Aorta (tissue), 5 donors: Measurements from ENCODE around the gene ADAMTS7. TPM values are rescaled to one million over a fixed set of nuclear protein-coding genes. Genes with fewer than 3 reads are reported as not detected.
"Not testable (repeated sequence)": the region's sequence is repeated elsewhere in the genome, so short reads cannot be mapped to it uniquely, and the experiment has no call there.

Experiments
- ATAC-seq: fragments of 200-7000 bp; cut with Tn5 transposase; one replicate; pipeline ENCODE4 v1.9.1; 2022; ENCODE audit warnings: moderate library complexity; ENCODE audit not compliant: low FRiP score
- DNase-seq, 2 donors: peaks; one replicate each; pipeline ENCODE4 v3.0.0-alpha.2; 2020
- H3K27ac ChIP-seq, 2 donors: one replicate each; pipeline ENCODE4 v1.5.1; 2013; ENCODE audit warnings: low read length in 2 of 2, mild to moderate bottlenecking in 2 of 2, moderate library complexity in 2 of 2, control low read depth in 1 of 2, inconsistent platforms in 1 of 2, low read depth in 1 of 2
- H3K27me3 ChIP-seq, 2 donors: one replicate each; pipeline ENCODE4 v1.6.1; 2013; ENCODE audit warnings: control low read depth in 1 of 2, low read length in 1 of 2, mild to moderate bottlenecking in 1 of 2, moderate library complexity in 1 of 2; ENCODE audit not compliant: insufficient read depth in 2 of 2, control insufficient read depth in 1 of 2
- H3K36me3 ChIP-seq, 2 donors: one replicate each; pipeline ENCODE4 v1.6.1; 2013; ENCODE audit warnings: control low read depth in 1 of 2, low read length in 1 of 2, mild to moderate bottlenecking in 1 of 2; ENCODE audit not compliant: insufficient read depth in 2 of 2, control insufficient read depth in 1 of 2
- H3K4me1 ChIP-seq, 2 donors: one replicate each; pipeline ENCODE4 v1.6.1; 2013; ENCODE audit warnings: low read length in 2 of 2, control low read depth in 1 of 2, mild to moderate bottlenecking in 1 of 2, moderate library complexity in 1 of 2; ENCODE audit not compliant: insufficient read depth in 2 of 2, control insufficient read depth in 1 of 2
- H3K4me3 ChIP-seq, 2 donors: one replicate each; pipeline ENCODE4 v1.5.1; 2013; ENCODE audit warnings: low read length in 2 of 2, control low read depth in 1 of 2, mild to moderate bottlenecking in 1 of 2
- H3K9me3 ChIP-seq: one replicate; pipeline ENCODE4 v1.6.1; 2013; ENCODE audit warnings: mild to moderate bottlenecking, low read length; ENCODE audit not compliant: control insufficient read depth
- WGBS, 2 donors: extraction: QIAGEN DNeasy Blood & Tissue Kit; methylation state at CpG; one replicate each; pipeline ENCODE4 v1.1.7; 2013; 5-methylcytosine and 5-hydroxymethylcytosine counted together
- intact Hi-C, 2 donors: fragments of 100-400 bp; cut with DNase I; formaldehyde crosslinking; loops; one replicate each; pipeline versions ENCODE4 v1.14.2 to v1.15.0; 2022
- polyA plus RNA-seq, 2 donors: library from polyadenylated mRNA; stranded (reverse); fragments of 200-250 nt; gene quantifications; one replicate each; pipeline ENCODE4 v1.2.3, GENCODE V29; 2013
- total RNA-seq, 2 donors: library from RNA; stranded (reverse); fragmentation: NEBNext Ultra II Directional; extraction: Animal tissue kit (Norgen Biotek cat#: 25700); gene quantifications; one replicate each; pipeline ENCODE4 v1.2.1, GENCODE V29; 2021
- donor health status: healthy with polysubstance abuse.
- donor health status: Bipolar disorder and iron deficiency.
- donor health status: DM: no; HTN: no; CAD: no.
- donor health status: DM: no; HTN: no; CAD: no.
- donor health status: DM: yes; HTN: yes; CAD: no.

The ADAMTS7 gene
- total and polyA plus RNA-seq, 4 donors = 3.9 to 30.0 (median 19.3) TPM

DNA sequence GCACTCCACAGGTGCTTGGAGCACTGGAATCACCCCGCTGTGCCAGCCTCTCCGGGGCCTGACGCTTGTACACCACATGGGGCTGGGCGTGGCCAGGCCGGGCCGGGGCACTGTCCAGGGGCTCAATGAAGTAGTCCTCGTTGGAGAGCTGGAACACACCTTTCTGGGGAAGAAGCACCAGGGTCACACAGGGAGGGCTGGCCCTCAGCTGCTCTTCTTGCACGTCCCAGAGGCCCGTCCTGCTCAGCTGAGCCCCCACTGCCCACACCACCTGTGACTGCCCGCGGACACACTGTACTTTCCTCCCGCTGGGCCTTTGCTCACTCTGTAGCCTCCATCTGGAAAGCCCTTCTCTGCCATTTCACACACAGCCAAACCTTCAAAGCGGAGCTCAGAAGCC is 13.3 kb downstream of the ADAMTS7 start:
- intact Hi-C loops = no loop called here
- no peaks in the 10 kb centered on the region for H3K27me3 ChIP-seq
- H3K36me3 ChIP-seq = no peaks in the 10 kb centered on the region
- no peaks in the 10 kb centered on the region for H3K9me3 ChIP-seq
- ATAC-seq (no peak), DNase-seq (no peak)
- no peak overlapping the region for H3K27ac ChIP-seq
- H3K4me1 ChIP-seq = no peaks in the 10 kb centered on the region
- H3K4me3 ChIP-seq = no peak overlapping the region
- WGBS, 2 donors = 90 to 93% methylated on average over 13 of the region's 13 CpGs

DNA sequence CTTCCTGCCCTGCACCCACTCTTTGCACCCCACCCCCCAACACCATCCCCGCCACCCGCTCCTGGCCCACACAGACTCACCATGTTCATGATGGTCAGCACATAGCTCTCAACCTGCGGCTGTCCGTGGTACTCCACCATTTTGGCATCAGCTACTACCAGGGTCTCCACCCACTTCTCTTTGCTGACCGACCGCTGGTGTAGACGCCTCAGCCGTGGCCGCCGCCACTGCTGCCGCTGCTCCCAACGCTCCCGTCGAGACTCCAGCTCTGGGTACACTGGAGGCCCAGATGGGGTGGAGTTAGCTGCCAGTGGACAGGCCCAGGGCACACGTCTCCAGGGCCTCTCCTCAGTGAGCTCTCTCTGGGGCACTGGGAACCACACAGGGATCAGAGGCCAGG is 14.8 kb downstream of the ADAMTS7 start:
- Histone ChIP-seq H3K27ac (no peak overlapping the region), H3K36me3 (no peaks in the 10 kb centered on the region), H3K27me3 (no peaks in the 10 kb centered on the region), H3K9me3 (no peaks in the 10 kb centered on the region), H3K4me1 (no peaks in the 10 kb centered on the region), H3K4me3 (no peak overlapping the region)
- 95 to 97% methylated on average over 15 of the region's 15 CpGs for WGBS, 2 donors
- intact Hi-C loops = no loop called here
- DNase-seq (no peak), ATAC-seq (no peak)

DNA sequence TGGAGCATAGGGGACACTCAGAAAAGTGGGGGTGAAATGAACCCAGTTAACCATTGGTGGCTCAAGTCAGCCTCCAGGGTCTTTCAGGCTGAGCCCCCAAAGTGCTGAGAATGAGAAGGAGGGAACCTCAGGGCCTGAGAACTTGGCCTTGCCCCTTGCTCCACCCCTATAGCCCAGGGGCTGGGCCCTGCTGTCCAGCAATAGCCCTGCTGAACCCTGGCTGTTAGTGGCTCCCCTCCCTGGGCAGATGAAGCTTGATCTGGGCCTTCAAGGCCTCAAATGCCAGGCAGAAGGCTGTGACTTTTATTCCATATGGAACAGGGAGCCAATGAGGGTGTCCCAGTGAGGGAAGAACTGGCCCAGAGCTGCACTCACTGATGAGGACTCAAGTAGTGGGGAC is 16.2 kb downstream of the ADAMTS7 start:
- Histone ChIP-seq H3K9me3 (no peaks in the 10 kb centered on the region), H3K4me3 (no peak overlapping the region), H3K4me1 (no peaks in the 10 kb centered on the region), H3K27me3 (no peaks in the 10 kb centered on the region), H3K27ac (no peak overlapping the region), H3K36me3 (peaks cover 0 to 3% of the 10 kb centered on the region in 2 donors)
- intact Hi-C loops = no loop called here
- ATAC-seq = no peak
- no peak for DNase-seq

DNA sequence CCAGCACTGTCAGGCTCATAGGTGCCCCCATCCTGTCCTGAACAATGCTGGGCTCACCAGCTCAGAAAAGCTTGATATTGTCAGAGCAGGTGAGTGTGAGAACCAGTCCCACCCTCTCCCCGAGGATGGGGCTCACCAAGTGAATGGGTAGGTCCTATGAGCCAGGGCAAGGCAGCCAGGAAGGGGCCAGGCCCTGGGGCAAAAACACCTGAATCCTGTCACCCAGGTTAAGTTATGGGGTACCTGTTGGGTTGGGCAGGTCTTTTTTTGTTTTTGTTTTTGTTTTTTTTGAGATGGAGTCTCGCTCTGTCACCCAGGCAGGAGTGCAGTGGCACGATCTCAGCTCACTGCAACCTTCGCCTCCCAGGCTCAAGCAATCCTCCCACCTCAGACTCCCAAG is 16.8 kb downstream of the ADAMTS7 start:
- H3K9me3 ChIP-seq, H3K36me3 ChIP-seq, H3K4me1 ChIP-seq, H3K27ac ChIP-seq, ATAC-seq, H3K4me3 ChIP-seq, H3K27me3 ChIP-seq, intact Hi-C loops, DNase-seq: not testable (repeated sequence)
- 93 to 98% methylated on average over 4 of the region's 4 CpGs for WGBS, 2 donors

DNA sequence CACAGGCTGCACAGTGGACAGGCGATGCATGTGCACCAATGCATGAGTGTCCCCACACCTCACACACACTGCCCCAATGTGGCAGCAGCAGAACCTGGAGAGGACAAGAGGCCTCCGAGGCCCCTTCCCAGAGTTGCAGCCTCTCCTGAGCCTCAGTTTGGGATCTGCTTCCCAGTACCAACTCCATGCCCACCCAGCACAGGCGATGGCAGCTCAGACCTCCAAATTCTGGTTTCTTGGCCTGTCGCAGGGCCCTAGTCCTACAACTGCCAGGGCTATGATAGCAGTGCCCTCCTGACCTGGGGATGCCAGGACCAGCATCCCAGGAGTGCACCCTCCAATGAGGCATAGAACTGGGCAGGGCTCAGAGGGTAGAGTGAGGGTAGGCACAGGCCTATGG is 19.9 kb downstream of the ADAMTS7 start:
- ATAC-seq = no peak
- 94 to 96% methylated on average over 4 of the region's 4 CpGs for WGBS, 2 donors
- Histone ChIP-seq H3K4me1 (no peaks in the 10 kb centered on the region), H3K9me3 (no peaks in the 10 kb centered on the region), H3K36me3 (peaks cover 0 to 7% of the 10 kb centered on the region in 2 donors), H3K27ac (no peak overlapping the region), H3K27me3 (no peaks in the 10 kb centered on the region), H3K4me3 (no peak overlapping the region)
- intact Hi-C loops = no loop called here
- DNase-seq = peak in 1 of 2 donors; percentile 14

DNA sequence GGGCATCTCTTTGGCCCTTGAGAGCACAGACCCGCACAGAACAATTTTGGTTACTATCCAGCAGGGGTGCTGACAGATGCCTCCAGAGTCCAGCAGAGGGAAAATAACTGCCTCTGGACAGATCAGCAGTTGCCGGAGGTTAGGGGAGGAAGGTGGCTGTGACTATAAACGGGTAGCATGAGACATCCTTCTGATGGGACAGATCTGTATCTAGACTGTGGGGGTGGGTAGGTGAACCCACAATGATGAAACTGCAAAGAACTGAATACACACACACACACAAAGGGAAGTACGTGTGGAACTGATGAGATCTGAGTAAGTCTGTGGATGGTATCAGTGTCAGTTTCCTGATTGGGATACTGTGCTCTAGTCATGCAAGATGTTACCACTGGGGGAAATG is 21.2 kb downstream of the ADAMTS7 start:
- WGBS, 2 donors = 68 to 73% methylated on average over 4 of the region's 4 CpGs
- H3K4me1 ChIP-seq = no peaks in the 10 kb centered on the region
- H3K36me3 ChIP-seq = peaks cover 0 to 7% of the 10 kb centered on the region in 2 donors
- no peak overlapping the region for H3K27ac ChIP-seq
- H3K27me3 ChIP-seq = no peaks in the 10 kb centered on the region
- ATAC-seq (no peak), DNase-seq (peak in 1 of 2 donors; percentile 18)
- intact Hi-C loops = no loop called here
- no peak overlapping the region for H3K4me3 ChIP-seq
- no peaks in the 10 kb centered on the region for H3K9me3 ChIP-seq

DNA sequence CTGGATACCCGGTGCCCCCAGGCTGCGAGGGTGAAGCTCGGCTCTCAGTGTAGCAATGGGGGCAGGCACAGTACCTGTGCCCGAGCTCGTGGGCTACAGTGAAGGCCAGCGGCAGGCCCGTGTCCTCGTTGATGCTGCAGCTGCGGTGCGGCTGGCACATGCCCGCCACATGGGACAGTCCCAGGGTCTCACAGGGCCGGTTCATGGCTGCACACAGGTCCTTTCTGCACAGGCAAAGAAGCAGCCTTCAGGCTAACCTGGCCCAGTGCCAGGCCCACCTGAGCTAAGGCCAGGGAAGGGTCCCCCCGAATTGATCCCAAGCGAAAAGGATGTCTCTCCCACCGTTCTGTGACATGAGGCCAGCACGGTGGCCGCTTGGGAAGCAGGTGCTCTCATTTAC is 21.6 kb downstream of the ADAMTS7 start:
- no peaks in the 10 kb centered on the region for H3K27me3 ChIP-seq
- intact Hi-C loops = no loop called here
- no peak overlapping the region for H3K4me3 ChIP-seq
- no peak for ATAC-seq
- H3K36me3 ChIP-seq = peaks cover 0 to 7% of the 10 kb centered on the region in 2 donors
- no peaks in the 10 kb centered on the region for H3K9me3 ChIP-seq
- H3K27ac ChIP-seq = no peak overlapping the region
- 94 to 96% methylated on average over 17 of the region's 17 CpGs for WGBS, 2 donors
- H3K4me1 ChIP-seq = no peaks in the 10 kb centered on the region
- DNase-seq = peak in 1 of 2 donors; percentile 44

DNA sequence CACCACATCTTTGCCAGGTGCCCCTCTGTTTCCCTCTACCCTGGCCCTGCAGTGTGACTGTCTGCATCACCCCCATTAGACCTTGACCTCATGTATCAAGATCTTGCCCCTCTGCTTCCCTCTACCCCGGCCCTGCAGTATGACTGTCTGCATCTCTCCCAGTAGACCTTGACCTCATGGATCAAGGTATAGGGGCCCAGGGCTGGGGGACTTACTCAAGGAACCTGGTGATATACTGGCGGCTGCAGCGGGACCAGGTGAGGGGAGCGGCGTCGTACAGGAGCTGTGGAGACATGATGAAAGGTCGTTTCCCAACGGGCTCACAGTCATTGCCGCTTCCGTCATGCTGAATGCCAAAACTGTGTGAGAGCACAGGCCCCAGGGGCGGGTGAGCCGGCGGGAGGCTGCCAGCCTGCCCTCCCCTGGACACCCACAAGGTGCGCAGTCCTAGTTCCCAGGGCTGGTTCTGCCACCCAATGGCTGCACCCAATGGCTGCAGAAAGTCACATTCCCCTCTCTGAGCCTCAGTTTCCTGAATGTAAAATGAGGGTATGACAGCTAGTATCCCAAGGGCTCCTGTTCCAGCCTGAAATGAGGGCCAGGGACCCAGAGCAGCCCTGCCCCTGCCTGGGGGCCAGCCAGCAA is 23.1 kb downstream of the ADAMTS7 start:
- intact Hi-C loops = no loop called here
- no peaks in the 10 kb centered on the region for H3K4me1 ChIP-seq
- no peak overlapping the region for H3K27ac ChIP-seq
- no peaks in the 10 kb centered on the region for H3K9me3 ChIP-seq
- WGBS, 2 donors = 92 to 97% methylated on average over 14 of the region's 14 CpGs
- peaks cover 0 to 7% of the 10 kb centered on the region in 2 donors for H3K36me3 ChIP-seq
- no peak overlapping the region for H3K4me3 ChIP-seq
- DNase-seq = peak in 1 of 2 donors; percentile 40
- no peak for ATAC-seq
- H3K27me3 ChIP-seq = no peaks in the 10 kb centered on the region

DNA sequence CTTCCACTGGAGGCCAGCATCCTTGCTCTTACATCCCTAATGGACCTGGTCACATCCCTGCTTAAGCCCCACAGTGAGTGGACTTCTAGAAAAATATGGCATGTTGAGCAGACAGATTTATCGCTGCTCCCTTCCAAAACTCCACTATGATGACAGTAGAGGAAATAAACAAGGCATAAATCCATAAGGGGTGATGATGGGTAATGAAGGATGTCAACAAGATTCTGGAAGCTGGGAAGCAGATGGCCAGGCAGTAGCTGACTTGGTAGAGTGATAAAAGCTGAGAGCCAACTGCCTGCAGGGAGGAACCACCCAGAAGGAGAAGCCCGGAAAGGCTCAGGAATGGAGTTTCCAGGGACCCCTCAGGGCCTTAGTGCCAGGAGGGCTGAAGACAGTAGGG is 28.9 kb downstream of the ADAMTS7 start:
- intact Hi-C loops, H3K4me3 ChIP-seq, ATAC-seq, DNase-seq, H3K4me1 ChIP-seq, H3K36me3 ChIP-seq, H3K9me3 ChIP-seq, H3K27ac ChIP-seq, H3K27me3 ChIP-seq: not testable (repeated sequence)
- WGBS, 2 donors = 96 to 100% methylated on average over 1 to 2 of the region's 2 CpGs
